AG09309 (cell line): ENCODE results near the gene AGRP.

ENCODE experiments used
- DNase-seq: peaks from one replicate; pipeline ENCODE4 v3.0.0-alpha.2; 2010; ENCODE audit warnings: low read depth
- H3K4me3 ChIP-seq: 2 replicates; pipeline ENCODE4 v1.5.1; 2011; ENCODE audit warnings: mild to moderate bottlenecking, low read depth, low read length, moderate library complexity; ENCODE audit not compliant: control insufficient read depth
- CTCF ChIP-seq: IDR thresholded peaks from 2 replicates; pipeline ENCODE4 v1.5.1; 2011; ENCODE audit warnings: mild to moderate bottlenecking, low read depth, low read length, inconsistent platforms; ENCODE audit not compliant: insufficient read depth, control insufficient read depth; ENCODE audit errors: missing control alignments

Gene AGRP

GRCh38 chr16:67445913-67446907 is 37.1 kb downstream of the AGRP start:
- H3K4me3 ChIP-seq = no peak overlapping the region
- no peak for TF ChIP-seq CTCF
- DNase-seq = no peak

GRCh38 chr16:67445441-67445912 is 37.9 kb downstream of the AGRP start:
- no peak overlapping the region for H3K4me3 ChIP-seq
- no peak for TF ChIP-seq CTCF
- no peak for DNase-seq

- H3K4me3 ChIP-seq = no peak overlapping the region
- no peak for DNase-seq
- no peak for TF ChIP-seq CTCF
Observed at GRCh38 chr16:67445126-67445426, 38.3 kb downstream of the AGRP start.

- TF ChIP-seq CTCF = no peak
- H3K4me3 ChIP-seq = no peak overlapping the region
- no peak for DNase-seq
Observed at GRCh38 chr16:67444259-67445125, 38.9 kb downstream of the AGRP start.

GRCh38 chr16:67443265-67443664 is 40.1 kb downstream of the AGRP start:
- H3K4me3 ChIP-seq = no peak overlapping the region
- no peak for DNase-seq
- TF ChIP-seq CTCF = no peak

GRCh38 chr16:67442581-67443255 is 40.6 kb downstream of the AGRP start:
- no peak for DNase-seq
- H3K4me3 ChIP-seq = no peak overlapping the region
- no peak for TF ChIP-seq CTCF
